ENCODE results near the gene CC2D2B. TPM values are rescaled to one million over a fixed set of nuclear protein-coding genes. Genes with fewer than 3 reads are reported as not detected.

CC2D2B gene
- total RNA-seq, 2 experiments from 2014 or later, result 4.1 TPM; not detected in 1

DNA sequence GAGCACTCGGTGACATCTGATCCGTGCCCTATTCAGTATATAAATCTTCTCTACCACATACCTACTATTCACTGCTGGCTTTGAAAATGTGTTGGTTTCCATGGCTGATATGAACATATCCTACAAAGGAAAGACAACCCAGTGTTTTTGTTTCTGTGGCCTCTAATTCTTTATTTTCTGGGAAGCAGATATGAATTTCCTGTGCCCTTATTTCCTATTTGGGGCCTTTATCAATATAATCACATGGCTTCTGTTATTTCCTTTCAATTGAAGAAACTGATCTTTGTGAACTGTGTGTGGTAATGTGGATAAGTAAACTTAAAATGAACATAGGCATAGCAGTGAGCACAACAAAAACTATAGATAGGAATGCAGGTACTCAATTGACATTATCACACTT lies 146.2 kb downstream of the CC2D2B start:
- CTCF ChIA-PET (ENCODE audit: unreplicated experiment), result no interaction called here
- no peak for DNase-seq (ENCODE audit: low spot score)
- Histone ChIP-seq H3K27ac (ENCODE audit: low read depth, low read length, poor library complexity, severe bottlenecking) (no peak overlapping the region), H3K4me1 (ENCODE audit: insufficient read depth, low read length, poor library complexity, severe bottlenecking) (peaks cover under 1% of the 10 kb centered on the region), H4K20me1 (ENCODE audit: insufficient read depth, low read length) (no peaks in the 10 kb centered on the region; the same call in 1 of the 2 replicates), H3K36me3 (ENCODE audit: insufficient read depth, low read length) (peaks cover 92% of the 10 kb centered on the region), H2AFZ (ENCODE audit: low read length) (no peak overlapping the region), H3K4me2 (ENCODE audit: low read length) (no peak overlapping the region), H3K9me2 (ENCODE audit: insufficient read depth, low read length) (no peaks in the 10 kb centered on the region), H3K4me3 (ENCODE audit: low read depth, low read length, poor library complexity, severe bottlenecking) (no peak overlapping the region), H3K9me3 (ENCODE audit: low read length) (no peaks in the 10 kb centered on the region), H3K79me2 (ENCODE audit: insufficient read depth, low read depth, low read length) (peaks cover 16% of the 10 kb centered on the region; the same call in 1 of the 2 replicates)
- BruUV-seq (replicated peaks), result no TSS peak
- intact Hi-C loops (cut with micrococcal nuclease; ENCODE audit: unreplicated experiment), result no loop called here
- no peak for TF ChIP-seq CTCF (conservative IDR thresholded peaks at IDR 0.05; ENCODE audit: low read length)
- no peak for TF ChIP-seq EZH2phosphoT487 (IDR thresholded peaks at IDR 0.05; ENCODE audit: borderline replicate concordance, low read depth, low read length)
- POLR2A ChIA-PET, result no interaction called here

- no peaks in the 10 kb centered on the region for H3K9me2 ChIP-seq (ENCODE audit: insufficient read depth, low read length)
- H3K27ac ChIP-seq (ENCODE audit: low read depth, low read length, poor library complexity, severe bottlenecking), result no peak overlapping the region
- no peak overlapping the region for H2AFZ ChIP-seq (ENCODE audit: low read length)
- ChIA-PET CTCF (ENCODE audit: unreplicated experiment) (no interaction called here), POLR2A (no interaction called here)
- no peaks in the 10 kb centered on the region for H3K4me1 ChIP-seq (ENCODE audit: insufficient read depth, low read length, poor library complexity, severe bottlenecking)
- no peak overlapping the region for H3K4me3 ChIP-seq (ENCODE audit: low read depth, low read length, poor library complexity, severe bottlenecking)
- H3K9me3 ChIP-seq (ENCODE audit: low read length), result no peaks in the 10 kb centered on the region
- no peak overlapping the region for H3K4me2 ChIP-seq (ENCODE audit: low read length)
- H3K79me2 ChIP-seq (ENCODE audit: insufficient read depth, low read depth, low read length), result peaks cover 5% of the 10 kb centered on the region; the same call in 1 of the 2 replicates
- no peaks in the 10 kb centered on the region for H4K20me1 ChIP-seq (ENCODE audit: insufficient read depth, low read length)
- TF ChIP-seq CTCF (conservative IDR thresholded peaks at IDR 0.05; ENCODE audit: low read length) (no peak), EZH2phosphoT487 (IDR thresholded peaks at IDR 0.05; ENCODE audit: borderline replicate concordance, low read depth, low read length) (no peak)
- H3K36me3 ChIP-seq (ENCODE audit: insufficient read depth, low read length), result peaks cover 95% of the 10 kb centered on the region
- no TSS peak for BruUV-seq (replicated peaks)
- DNase-seq (ENCODE audit: low spot score), result no peak
- intact Hi-C loops (cut with micrococcal nuclease; ENCODE audit: unreplicated experiment), result no loop called here
Measured at GRCh38 chr10:96056787-96057186, 149.0 kb downstream of the CC2D2B start.

- ChIA-PET CTCF (ENCODE audit: unreplicated experiment) (no interaction called here), POLR2A (interaction anchor here (1.0 to 1.2 kb wide), 2 partner anchors 19 to 29 kb away, joined by 3 to 6 read pairs; no protein-coding TSS in a partner anchor)
- H3K36me3 ChIP-seq (ENCODE audit: insufficient read depth, low read length), result peaks cover 68% of the 10 kb centered on the region
- H3K4me2 ChIP-seq (ENCODE audit: low read length), result no peak overlapping the region
- no peak overlapping the region for H3K4me3 ChIP-seq (ENCODE audit: low read depth, low read length, poor library complexity, severe bottlenecking)
- intact Hi-C loops (cut with micrococcal nuclease; ENCODE audit: unreplicated experiment), result no loop called here
- no peak for DNase-seq (ENCODE audit: low spot score)
- no peak overlapping the region for H2AFZ ChIP-seq (ENCODE audit: low read length)
- no peak for TF ChIP-seq EZH2phosphoT487 (IDR thresholded peaks at IDR 0.05; ENCODE audit: borderline replicate concordance, low read depth, low read length)
- no peak for TF ChIP-seq CTCF (conservative IDR thresholded peaks at IDR 0.05; ENCODE audit: low read length)
- no peaks in the 10 kb centered on the region for H4K20me1 ChIP-seq (ENCODE audit: insufficient read depth, low read length)
- no peaks in the 10 kb centered on the region for H3K9me2 ChIP-seq (ENCODE audit: insufficient read depth, low read length)
- no peaks in the 10 kb centered on the region for H3K9me3 ChIP-seq (ENCODE audit: low read length)
- H3K79me2 ChIP-seq (ENCODE audit: insufficient read depth, low read depth, low read length), result no peaks in the 10 kb centered on the region
- no peak overlapping the region for H3K27ac ChIP-seq (ENCODE audit: low read depth, low read length, poor library complexity, severe bottlenecking)
- no TSS peak for BruUV-seq (replicated peaks)
- no peaks in the 10 kb centered on the region for H3K4me1 ChIP-seq (ENCODE audit: insufficient read depth, low read length, poor library complexity, severe bottlenecking)
Measured at GRCh38 chr10:96061232-96061631, 153.5 kb downstream of the CC2D2B start.
